ENCODE results near the gene CUL7. TPM values are rescaled to one million over a fixed set of nuclear protein-coding genes. Genes with fewer than 3 reads are reported as not detected.

Gene CUL7
- total RNA-seq, 2 donors from 2014 or later, result 8.2 to 11.2 TPM

Other genes starting within 250 kb of the CUL7 start
- gene RPL7L1, start 174.2 kb downstream of the CUL7 start, total RNA-seq, result 10 to 100 TPM; 61.7 to 73.9 TPM
- 10 to 100 TPM in 1 of 2 donors, 1 to 10 TPM in 1; 1.8 to 35.0 TPM for gene PTCRA, start 137.8 kb downstream of the CUL7 start, total RNA-seq
- gene CNPY3, start 124.4 kb downstream of the CUL7 start, total RNA-seq, result 10 to 100 TPM; 45.7 to 51.9 TPM
- 1 to 10 TPM in 1 of 2 donors, under 1 TPM in 1; 0.97 to 1.5 TPM for gene GNMT, start 93.1 kb downstream of the CUL7 start, total RNA-seq
- 10 to 100 TPM; 10.2 to 15.5 TPM for gene PEX6, start 74.7 kb downstream of the CUL7 start, total RNA-seq
- gene PPP2R5D, start 69.3 kb downstream of the CUL7 start, total RNA-seq, result 10 to 100 TPM; 27.5 to 28.4 TPM
- gene MEA1, start 39.9 kb downstream of the CUL7 start, total RNA-seq, result 10 to 100 TPM; 23.7 to 26.3 TPM
- gene KLHDC3, start 39.6 kb downstream of the CUL7 start, total RNA-seq, result 10 to 100 TPM; 31.1 TPM
- gene RRP36, start 32.2 kb downstream of the CUL7 start, total RNA-seq, result 10 to 100 TPM; 25.2 to 29.0 TPM
- 10 to 100 TPM; 32.3 to 37.5 TPM for gene MRPL2, start 5.6 kb upstream of the CUL7 start, total RNA-seq
- 10 to 100 TPM; 25.7 to 41.9 TPM for gene KLC4, start 5.8 kb upstream of the CUL7 start, total RNA-seq
- gene PTK7, start 22.5 kb upstream of the CUL7 start, total RNA-seq, result 1 to 10 TPM in 1 of 2 donors, under 1 TPM in 1; 0.62 to 1.6 TPM
- gene SRF, start 117.4 kb upstream of the CUL7 start, total RNA-seq, result 10 to 100 TPM; 26.3 to 27.9 TPM
- 10 to 100 TPM; 73.9 to 78.0 TPM for gene CUL9, start 128.3 kb upstream of the CUL7 start, total RNA-seq
- gene DNPH1, start 175.6 kb upstream of the CUL7 start, total RNA-seq, result 10 to 100 TPM; 32.3 to 35.0 TPM
- under 1 TPM; 0.05 to 0.16 TPM for gene TTBK1, start 189.6 kb upstream of the CUL7 start, total RNA-seq
- gene SLC22A7, start 244.4 kb upstream of the CUL7 start, total RNA-seq, result not detected

Measured in T-helper 17 cell (primary cell).